ENCODE measurements around the gene DPPA2. TPM values are rescaled to one million over a fixed set of nuclear protein-coding genes. Genes with fewer than 3 reads are reported as not detected.

The DPPA2 gene
- total RNA-seq, 1 experiment from 2014 or later, result 15.0 TPM

DNA sequence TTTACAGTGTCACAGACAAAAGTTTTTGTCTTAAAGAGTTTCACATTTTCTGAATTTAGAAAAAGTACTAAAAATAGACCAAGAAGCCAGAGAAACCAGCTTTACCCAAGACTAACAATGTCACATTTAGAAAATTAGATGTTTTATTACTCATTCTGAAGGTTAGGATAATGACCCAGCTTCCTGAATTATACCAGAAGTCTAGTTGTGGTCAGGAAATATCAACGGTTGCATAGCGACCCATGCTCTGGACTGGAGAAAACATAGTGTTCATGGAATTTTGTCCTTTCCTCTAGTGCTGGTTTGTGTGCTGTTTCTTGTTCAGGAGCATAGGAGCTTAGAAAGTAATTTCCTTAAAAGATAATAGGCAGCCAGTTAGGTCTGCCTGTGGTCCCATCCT, 59.0 kb downstream of the DPPA2 start:
- Mint-ChIP-seq H3K4me3 (no peak overlapping the region), H3K27me3 (ENCODE audit: low read depth) (no peaks in the 10 kb centered on the region), H3K4me1 (no peaks in the 10 kb centered on the region), H3K36me3 (no peaks in the 10 kb centered on the region), H3K27ac (no peak overlapping the region), H3K9me3 (no peaks in the 10 kb centered on the region)
- TF ChIP-seq FOXK1 (CRISPR knock-in tag; IDR thresholded peaks at IDR 0.05) (no peak), SOX15 (CRISPR knock-in tag; IDR thresholded peaks at IDR 0.05) (no peak), NR3C1 (CRISPR knock-in tag; conservative IDR thresholded peaks at IDR 0.05; ENCODE audit: low read depth) (no peak), CREM (CRISPR knock-in tag; IDR thresholded peaks at IDR 0.05) (no peak), TEAD4 (CRISPR knock-in tag; IDR thresholded peaks at IDR 0.05) (no peak), MXD4 (CRISPR knock-in tag; IDR thresholded peaks at IDR 0.05; ENCODE audit: borderline replicate concordance) (no peak), SP1 (CRISPR knock-in tag; conservative IDR thresholded peaks at IDR 0.05) (no peak), TCF7 (CRISPR knock-in tag; IDR thresholded peaks at IDR 0.05; ENCODE audit: low read depth) (no peak), NR1H2 (CRISPR knock-in tag; IDR thresholded peaks at IDR 0.05) (no peak), SMAD4 (CRISPR knock-in tag; IDR thresholded peaks at IDR 0.05) (no peak)
- TF ChIP-seq, protein P1, sequence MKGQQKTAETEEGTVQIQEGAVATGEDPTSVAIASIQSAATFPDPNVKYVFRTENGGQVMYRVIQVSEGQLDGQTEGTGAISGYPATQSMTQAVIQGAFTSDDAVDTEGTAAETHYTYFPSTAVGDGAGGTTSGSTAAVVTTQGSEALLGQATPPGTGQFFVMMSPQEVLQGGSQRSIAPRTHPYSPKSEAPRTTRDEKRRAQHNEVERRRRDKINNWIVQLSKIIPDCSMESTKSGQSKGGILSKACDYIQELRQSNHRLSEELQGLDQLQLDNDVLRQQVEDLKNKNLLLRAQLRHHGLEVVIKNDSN (CRISPR knock-in tag; IDR thresholded peaks at IDR 0.05), result no peak
- TF ChIP-seq, protein P2, sequence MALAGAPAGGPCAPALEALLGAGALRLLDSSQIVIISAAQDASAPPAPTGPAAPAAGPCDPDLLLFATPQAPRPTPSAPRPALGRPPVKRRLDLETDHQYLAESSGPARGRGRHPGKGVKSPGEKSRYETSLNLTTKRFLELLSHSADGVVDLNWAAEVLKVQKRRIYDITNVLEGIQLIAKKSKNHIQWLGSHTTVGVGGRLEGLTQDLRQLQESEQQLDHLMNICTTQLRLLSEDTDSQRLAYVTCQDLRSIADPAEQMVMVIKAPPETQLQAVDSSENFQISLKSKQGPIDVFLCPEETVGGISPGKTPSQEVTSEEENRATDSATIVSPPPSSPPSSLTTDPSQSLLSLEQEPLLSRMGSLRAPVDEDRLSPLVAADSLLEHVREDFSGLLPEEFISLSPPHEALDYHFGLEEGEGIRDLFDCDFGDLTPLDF (CRISPR knock-in tag; IDR thresholded peaks at IDR 0.05), result no peak
- TF ChIP-seq, protein P3, sequence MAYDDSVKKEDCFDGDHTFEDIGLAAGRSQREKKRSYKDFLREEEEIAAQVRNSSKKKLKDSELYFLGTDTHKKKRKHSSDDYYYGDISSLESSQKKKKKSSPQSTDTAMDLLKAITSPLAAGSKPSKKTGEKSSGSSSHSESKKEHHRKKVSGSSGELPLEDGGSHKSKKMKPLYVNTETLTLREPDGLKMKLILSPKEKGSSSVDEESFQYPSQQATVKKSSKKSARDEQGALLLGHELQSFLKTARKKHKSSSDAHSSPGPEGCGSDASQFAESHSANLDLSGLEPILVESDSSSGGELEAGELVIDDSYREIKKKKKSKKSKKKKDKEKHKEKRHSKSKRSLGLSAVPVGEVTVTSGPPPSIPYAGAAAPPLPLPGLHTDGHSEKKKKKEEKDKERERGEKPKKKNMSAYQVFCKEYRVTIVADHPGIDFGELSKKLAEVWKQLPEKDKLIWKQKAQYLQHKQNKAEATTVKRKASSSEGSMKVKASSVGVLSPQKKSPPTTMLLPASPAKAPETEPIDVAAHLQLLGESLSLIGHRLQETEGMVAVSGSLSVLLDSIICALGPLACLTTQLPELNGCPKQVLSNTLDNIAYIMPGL (CRISPR knock-in tag; IDR thresholded peaks at IDR 0.05), result no peak
- TF ChIP-seq, protein P4, sequence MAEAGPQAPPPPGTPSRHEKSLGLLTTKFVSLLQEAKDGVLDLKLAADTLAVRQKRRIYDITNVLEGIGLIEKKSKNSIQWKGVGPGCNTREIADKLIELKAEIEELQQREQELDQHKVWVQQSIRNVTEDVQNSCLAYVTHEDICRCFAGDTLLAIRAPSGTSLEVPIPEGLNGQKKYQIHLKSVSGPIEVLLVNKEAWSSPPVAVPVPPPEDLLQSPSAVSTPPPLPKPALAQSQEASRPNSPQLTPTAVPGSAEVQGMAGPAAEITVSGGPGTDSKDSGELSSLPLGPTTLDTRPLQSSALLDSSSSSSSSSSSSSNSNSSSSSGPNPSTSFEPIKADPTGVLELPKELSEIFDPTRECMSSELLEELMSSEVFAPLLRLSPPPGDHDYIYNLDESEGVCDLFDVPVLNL (CRISPR knock-in tag; IDR thresholded peaks at IDR 0.05; ENCODE audit: borderline replicate concordance, low read depth), result no peak
- TF ChIP-seq, protein P5, sequence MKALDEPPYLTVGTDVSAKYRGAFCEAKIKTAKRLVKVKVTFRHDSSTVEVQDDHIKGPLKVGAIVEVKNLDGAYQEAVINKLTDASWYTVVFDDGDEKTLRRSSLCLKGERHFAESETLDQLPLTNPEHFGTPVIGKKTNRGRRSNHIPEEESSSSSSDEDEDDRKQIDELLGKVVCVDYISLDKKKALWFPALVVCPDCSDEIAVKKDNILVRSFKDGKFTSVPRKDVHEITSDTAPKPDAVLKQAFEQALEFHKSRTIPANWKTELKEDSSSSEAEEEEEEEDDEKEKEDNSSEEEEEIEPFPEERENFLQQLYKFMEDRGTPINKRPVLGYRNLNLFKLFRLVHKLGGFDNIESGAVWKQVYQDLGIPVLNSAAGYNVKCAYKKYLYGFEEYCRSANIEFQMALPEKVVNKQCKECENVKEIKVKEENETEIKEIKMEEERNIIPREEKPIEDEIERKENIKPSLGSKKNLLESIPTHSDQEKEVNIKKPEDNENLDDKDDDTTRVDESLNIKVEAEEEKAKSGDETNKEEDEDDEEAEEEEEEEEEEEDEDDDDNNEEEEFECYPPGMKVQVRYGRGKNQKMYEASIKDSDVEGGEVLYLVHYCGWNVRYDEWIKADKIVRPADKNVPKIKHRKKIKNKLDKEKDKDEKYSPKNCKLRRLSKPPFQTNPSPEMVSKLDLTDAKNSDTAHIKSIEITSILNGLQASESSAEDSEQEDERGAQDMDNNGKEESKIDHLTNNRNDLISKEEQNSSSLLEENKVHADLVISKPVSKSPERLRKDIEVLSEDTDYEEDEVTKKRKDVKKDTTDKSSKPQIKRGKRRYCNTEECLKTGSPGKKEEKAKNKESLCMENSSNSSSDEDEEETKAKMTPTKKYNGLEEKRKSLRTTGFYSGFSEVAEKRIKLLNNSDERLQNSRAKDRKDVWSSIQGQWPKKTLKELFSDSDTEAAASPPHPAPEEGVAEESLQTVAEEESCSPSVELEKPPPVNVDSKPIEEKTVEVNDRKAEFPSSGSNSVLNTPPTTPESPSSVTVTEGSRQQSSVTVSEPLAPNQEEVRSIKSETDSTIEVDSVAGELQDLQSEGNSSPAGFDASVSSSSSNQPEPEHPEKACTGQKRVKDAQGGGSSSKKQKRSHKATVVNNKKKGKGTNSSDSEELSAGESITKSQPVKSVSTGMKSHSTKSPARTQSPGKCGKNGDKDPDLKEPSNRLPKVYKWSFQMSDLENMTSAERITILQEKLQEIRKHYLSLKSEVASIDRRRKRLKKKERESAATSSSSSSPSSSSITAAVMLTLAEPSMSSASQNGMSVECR (CRISPR knock-in tag; IDR thresholded peaks at IDR 0.05; ENCODE audit: borderline replicate concordance), result no peak
- TF ChIP-seq, protein P6, sequence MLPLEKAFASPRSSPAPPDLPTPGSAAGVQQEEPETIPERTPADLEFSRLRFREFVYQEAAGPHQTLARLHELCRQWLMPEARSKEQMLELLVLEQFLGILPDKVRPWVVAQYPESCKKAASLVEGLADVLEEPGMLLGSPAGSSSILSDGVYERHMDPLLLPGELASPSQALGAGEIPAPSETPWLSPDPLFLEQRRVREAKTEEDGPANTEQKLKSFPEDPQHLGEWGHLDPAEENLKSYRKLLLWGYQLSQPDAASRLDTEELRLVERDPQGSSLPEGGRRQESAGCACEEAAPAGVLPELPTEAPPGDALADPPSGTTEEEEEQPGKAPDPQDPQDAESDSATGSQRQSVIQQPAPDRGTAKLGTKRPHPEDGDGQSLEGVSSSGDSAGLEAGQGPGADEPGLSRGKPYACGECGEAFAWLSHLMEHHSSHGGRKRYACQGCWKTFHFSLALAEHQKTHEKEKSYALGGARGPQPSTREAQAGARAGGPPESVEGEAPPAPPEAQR (CRISPR knock-in tag; IDR thresholded peaks at IDR 0.05), result no peak
- TF ChIP-seq, protein P7, sequence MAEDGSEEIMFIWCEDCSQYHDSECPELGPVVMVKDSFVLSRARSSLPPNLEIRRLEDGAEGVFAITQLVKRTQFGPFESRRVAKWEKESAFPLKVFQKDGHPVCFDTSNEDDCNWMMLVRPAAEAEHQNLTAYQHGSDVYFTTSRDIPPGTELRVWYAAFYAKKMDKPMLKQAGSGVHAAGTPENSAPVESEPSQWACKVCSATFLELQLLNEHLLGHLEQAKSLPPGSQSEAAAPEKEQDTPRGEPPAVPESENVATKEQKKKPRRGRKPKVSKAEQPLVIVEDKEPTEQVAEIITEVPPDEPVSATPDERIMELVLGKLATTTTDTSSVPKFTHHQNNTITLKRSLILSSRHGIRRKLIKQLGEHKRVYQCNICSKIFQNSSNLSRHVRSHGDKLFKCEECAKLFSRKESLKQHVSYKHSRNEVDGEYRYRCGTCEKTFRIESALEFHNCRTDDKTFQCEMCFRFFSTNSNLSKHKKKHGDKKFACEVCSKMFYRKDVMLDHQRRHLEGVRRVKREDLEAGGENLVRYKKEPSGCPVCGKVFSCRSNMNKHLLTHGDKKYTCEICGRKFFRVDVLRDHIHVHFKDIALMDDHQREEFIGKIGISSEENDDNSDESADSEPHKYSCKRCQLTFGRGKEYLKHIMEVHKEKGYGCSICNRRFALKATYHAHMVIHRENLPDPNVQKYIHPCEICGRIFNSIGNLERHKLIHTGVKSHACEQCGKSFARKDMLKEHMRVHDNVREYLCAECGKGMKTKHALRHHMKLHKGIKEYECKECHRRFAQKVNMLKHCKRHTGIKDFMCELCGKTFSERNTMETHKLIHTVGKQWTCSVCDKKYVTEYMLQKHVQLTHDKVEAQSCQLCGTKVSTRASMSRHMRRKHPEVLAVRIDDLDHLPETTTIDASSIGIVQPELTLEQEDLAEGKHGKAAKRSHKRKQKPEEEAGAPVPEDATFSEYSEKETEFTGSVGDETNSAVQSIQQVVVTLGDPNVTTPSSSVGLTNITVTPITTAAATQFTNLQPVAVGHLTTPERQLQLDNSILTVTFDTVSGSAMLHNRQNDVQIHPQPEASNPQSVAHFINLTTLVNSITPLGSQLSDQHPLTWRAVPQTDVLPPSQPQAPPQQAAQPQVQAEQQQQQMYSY (CRISPR knock-in tag; IDR thresholded peaks at IDR 0.05), result no peak
- TF ChIP-seq, protein P8, sequence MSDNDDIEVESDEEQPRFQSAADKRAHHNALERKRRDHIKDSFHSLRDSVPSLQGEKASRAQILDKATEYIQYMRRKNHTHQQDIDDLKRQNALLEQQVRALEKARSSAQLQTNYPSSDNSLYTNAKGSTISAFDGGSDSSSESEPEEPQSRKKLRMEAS (CRISPR knock-in tag; IDR thresholded peaks at IDR 0.05), result no peak
- ChIA-PET POLR2A (no interaction called here), CTCF (no interaction called here)
- ATAC-seq (no peak), DNase-seq (ENCODE audit: low spot score) (no peak)
